Measurements from ENCODE around the gene ZNF235. TPM values are rescaled to one million over a fixed set of nuclear protein-coding genes. Genes with fewer than 3 reads are reported as not detected.
"Not testable (repeated sequence)": the region's sequence is repeated elsewhere in the genome, so short reads cannot be mapped to it uniquely, and the experiment has no call there.

ZNF235 gene
- total RNA-seq, 1 donor from 2014 or later: 9.4 TPM

GRCh38 chr19:44255705-44256411 is 49.0 kb downstream of the ZNF235 start:
- DNase-seq: no peak

GRCh38 chr19:44254496-44254895 is 50.3 kb downstream of the ZNF235 start:
- no peak for DNase-seq

GRCh38 chr19:44253392-44253791 is 51.4 kb downstream of the ZNF235 start:
- not testable (repeated sequence) for DNase-seq

DNA sequence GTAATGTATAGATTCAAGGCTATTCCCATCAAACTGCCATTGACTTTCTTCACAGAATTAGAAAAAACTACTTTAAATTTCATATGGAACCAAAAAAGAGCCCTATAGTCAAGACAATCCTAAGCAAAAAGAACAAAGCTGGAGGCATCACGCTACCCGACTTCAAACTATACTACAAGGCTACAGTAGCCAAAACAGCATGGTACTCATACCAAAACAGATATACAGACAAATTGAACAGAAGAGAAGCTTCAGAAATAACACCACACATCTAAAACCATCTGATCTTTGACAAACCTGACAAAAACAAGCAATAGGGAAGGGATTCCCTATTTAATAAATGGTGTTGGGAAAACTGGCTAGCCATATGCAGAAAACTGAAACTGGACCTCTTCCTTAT is 52.5 kb downstream of the ZNF235 start:
- DNase-seq: not testable (repeated sequence)

DNA sequence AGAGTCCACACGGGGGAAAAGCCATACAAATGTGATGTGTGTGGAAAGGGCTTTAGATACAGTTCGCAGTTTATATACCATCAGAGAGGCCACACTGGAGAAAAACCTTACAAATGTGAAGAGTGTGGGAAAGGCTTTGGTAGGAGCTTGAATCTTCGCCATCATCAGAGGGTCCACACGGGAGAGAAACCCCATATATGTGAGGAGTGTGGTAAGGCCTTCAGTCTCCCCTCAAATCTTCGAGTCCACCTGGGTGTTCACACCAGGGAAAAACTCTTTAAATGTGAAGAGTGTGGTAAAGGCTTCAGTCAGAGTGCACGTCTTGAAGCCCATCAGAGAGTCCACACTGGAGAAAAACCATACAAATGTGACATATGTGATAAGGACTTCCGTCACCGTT is 68.4 kb downstream of the ZNF235 start:
- DNase-seq: no peak

Other genes starting within 250 kb of the ZNF235 start
- gene ZNF284, start 232.9 kb downstream of the ZNF235 start, total RNA-seq: 2.4 and 3.4 TPM in 2 replicates
- gene ZNF224, start 210.7 kb downstream of the ZNF235 start, total RNA-seq: 22.0 and 37.6 TPM in 2 replicates
- 5.3 and 8.5 TPM in 2 replicates for gene ZNF225, start 191.6 kb downstream of the ZNF235 start, total RNA-seq
- gene ZNF234, start 163.5 kb downstream of the ZNF235 start, total RNA-seq: 8.3 and 15.7 TPM in 2 replicates
- gene ZNF226, start 139.9 kb downstream of the ZNF235 start, total RNA-seq: 11.4 and 19.2 TPM in 2 replicates
- gene ZNF227, start 92.5 kb downstream of the ZNF235 start, total RNA-seq: 20.0 and 24.3 TPM in 2 replicates
- gene ZNF233, start 45.1 kb downstream of the ZNF235 start, total RNA-seq: 1.5 and 1.7 TPM in 2 replicates
- gene ZNF112, start 51.7 kb upstream of the ZNF235 start, total RNA-seq: 8.3 and 9.9 TPM in 2 replicates
- gene ZNF285, start 96.6 kb upstream of the ZNF235 start, total RNA-seq: 3.2 and 5.8 TPM in 2 replicates
- 5.9 and 14.6 TPM in 2 replicates for gene ZNF229, start 143.4 kb upstream of the ZNF235 start, total RNA-seq
- 15.4 and 18.0 TPM in 2 replicates for gene ZNF180, start 195.5 kb upstream of the ZNF235 start, total RNA-seq
- 0.05 TPM in 1 of 2 replicates, not detected in the other for gene CEACAM20, start 224.7 kb upstream of the ZNF235 start, total RNA-seq